Raji (cell line): Measurements from ENCODE around the gene FAM221B.

Experiments used
- POLR2A ChIP-seq: IDR thresholded peaks from 2 replicates; pipeline ENCODE4 v1.6.1; 2011; ENCODE audit warnings: low read depth, low read length, control low read depth; ENCODE audit not compliant: insufficient read depth

The FAM221B gene

DNA sequence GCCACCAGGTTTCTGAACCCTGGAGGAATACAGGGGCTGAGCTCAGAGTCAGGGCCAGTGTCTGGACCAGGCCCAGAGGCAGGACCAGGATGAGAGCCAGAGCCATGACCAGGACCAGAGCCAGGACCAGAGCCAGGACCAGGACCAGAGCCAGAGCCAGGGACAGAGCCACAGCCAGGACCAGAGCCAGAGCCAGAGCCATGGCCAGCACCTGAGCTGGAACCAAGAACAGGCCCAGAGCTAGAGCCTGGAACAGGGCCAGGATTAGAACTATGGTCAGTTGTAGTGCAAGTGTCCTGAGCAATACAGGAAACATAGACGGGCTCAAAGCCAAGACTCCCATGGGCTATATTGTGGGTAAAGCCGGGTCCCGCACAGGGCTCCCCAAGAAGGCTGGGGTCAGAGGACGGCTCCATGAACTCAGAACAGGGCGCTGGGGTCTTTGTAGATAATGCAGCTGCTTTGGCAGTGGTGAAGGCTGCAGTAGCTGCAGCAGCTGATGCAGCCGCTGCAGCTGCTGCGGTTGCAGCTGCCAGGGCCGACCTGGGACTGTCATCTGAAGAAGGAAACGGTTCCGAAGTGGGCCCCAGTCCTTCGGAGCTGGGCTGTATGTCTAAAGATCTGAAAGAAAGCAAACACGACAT is 17.0 kb downstream of the FAM221B start:
- TF ChIP-seq POLR2A: no peak

DNA sequence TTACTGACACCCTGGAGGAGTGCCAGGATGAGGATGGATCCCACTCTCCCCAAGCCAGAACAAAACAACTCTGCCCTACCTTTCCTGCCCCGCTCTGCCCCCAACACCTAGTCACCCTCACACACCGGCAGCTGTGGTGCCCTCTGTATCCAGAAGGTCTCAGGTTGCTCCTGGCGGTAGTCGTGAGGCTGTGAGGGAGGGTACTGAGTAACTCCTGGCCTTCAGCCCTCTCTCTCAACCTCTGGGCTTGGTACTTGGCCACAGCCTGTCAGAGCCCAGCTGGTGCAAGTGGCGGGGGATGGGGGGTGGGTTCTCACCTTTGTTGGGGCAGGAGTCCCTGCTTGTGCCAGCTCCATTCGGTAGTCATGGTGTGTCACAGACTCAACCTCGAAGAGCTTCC is 18.4 kb downstream of the FAM221B start:
- TF ChIP-seq POLR2A: no peak

DNA sequence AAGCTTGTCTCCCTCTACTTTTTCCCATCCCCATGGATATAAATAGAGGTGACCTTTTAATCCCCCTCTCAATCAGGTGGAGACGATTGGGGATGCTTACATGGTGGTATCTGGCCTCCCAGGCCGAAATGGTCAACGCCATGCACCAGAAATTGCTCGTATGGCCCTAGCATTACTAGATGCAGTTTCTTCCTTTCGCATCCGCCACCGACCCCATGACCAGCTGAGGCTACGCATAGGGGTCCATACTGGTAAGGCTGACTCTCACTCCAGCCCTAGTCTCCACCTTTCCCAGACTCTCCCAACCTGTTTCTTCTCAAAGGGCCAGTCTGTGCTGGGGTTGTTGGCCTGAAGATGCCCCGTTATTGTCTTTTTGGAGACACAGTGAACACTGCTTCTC is 20.1 kb downstream of the FAM221B start:
- no peak for TF ChIP-seq POLR2A

DNA sequence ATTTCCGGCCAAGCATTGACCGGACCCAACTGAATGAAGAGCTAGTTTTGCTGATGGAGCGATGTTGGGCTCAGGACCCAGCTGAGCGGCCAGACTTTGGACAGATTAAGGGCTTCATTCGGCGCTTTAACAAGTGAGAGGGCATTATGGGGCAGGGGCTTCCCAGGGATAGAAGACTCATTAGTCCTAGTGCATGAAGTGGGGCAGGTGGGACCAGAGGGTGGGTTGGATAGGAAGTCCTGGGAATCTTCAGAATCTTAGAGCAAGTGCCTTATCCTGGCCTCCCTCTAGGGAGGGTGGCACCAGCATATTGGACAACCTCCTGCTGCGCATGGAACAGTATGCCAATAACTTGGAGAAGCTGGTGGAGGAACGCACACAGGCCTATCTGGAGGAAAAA is 22.4 kb downstream of the FAM221B start:
- no peak for TF ChIP-seq POLR2A

DNA sequence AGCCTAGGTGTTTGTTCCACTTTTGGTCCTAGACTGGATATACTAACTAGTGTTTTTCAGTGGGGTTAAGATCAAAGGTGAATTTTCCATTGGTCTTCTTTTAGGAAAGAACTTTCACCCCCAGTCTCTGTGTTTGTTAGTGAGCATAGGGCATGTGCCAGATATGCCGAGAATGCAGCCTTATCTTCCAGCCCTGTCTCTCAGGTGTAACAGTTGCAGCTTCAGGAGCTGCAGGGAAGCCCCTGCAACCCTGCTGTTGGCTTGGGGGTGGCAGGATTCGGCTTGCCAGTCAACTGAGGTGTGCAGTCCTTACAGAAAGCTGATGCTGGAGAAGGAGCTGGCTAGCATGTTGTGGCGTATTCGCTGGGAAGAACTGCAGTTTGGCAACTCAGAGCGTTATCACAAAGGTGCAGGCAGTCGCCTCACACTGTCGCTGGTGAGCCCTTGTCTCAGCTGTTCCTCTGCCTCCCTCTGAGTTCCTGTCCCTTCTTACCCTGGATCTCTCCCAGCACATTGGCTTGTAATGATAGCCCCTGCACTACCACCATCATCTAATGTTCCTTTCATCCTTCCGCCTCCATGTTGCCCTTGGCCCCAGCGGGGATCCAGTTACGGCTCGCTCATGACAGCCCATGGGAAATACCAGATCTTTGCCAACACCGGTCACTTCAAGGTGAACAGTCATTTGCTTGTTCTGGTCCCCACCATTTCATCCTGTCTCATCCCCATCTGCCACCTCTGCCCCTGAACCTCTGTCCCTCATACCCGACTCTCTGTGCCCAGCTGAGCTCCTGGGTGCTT is 27.0 kb downstream of the FAM221B start:
- no peak for TF ChIP-seq POLR2A

DNA sequence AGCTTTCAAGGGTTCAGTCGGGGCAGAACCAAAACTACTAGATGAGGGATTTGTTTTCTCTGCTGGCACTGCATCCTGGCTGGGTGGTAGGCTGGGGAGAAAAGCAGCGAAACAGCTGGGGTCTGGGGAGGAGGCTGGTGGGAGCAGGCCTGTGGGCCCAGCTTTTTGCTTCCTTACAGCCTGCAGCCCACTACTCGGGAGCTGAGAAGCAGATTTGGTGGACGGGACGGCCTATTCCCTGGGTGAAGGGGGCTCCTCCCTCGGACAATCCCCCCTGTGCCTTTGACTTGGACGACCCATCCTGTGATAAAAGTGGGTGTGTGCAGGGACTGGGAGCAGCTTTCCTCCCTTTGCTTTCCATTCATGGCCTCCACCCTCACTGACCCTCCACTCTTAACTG is 28.0 kb downstream of the FAM221B start:
- TF ChIP-seq POLR2A: no peak

DNA sequence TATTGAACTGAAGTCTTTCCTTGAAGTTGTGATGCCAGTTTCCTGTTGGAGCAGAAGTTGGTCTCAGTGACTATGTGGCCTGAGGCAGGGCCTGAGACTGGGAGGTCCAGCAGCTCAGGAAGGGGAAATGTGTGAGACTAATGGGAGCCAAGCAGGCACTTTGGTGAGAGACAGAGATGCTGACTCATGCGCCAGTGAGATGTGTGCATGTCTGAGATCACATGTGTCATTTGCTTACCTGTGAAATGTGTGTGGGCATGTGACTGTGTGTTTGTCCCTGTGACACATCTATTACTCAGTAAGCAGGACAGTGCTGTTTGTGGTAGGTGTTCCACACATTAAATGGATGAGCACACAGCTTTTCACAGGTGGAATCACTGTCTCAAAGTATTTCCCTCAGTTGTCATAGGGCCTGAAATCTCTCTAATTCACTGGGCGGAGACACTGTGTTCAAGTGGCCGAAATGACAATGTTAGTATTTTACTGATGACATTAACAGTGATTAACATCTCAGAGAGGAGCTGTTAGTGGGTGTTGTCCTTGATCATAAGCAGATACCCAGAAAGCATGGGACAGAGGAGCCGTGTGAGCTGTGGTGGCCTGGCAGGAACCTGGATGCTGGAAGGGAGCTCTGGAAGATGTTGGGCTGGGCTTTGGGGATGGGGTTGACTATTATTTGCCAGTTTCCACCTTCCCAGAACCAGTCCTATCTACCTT is 29.7 kb downstream of the FAM221B start:
- TF ChIP-seq POLR2A: no peak

DNA sequence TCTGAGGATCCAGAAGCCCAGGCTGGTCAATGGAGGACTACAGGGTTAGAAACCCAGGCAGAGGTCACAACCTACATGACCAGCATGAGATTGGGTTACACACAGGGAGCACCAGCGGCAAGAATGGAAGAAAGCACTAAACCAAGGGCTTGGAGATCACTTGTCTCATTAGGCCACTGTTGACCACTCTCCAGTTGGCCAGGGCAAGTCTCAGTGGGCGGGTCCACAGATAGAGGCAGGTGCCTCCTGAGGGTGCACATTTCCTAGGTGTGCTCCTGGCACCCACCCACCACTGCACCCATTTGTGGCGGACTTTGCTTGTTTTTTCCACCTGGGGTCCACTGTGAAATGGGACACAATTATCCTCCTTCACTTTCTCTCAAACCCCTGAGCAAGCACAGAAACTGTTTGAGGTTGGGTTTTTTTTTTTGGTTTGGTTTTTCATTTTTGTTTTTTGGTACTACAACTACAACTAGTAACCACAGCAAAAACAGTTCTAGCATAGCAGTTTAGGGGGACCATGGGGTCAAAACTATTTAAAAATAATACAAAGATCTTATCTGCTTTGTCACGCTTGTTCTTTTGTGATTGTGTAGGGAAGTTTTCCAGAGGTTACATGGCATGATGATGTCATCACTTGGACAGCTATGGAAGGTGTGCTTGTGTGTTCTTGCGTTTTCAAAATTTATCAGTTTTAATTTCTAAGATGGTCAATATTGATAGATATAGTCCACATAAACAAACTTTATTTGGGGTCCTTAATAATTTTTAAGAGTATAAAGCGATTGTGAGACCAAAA is 31.0 kb downstream of the FAM221B start:
- no peak for TF ChIP-seq POLR2A

DNA sequence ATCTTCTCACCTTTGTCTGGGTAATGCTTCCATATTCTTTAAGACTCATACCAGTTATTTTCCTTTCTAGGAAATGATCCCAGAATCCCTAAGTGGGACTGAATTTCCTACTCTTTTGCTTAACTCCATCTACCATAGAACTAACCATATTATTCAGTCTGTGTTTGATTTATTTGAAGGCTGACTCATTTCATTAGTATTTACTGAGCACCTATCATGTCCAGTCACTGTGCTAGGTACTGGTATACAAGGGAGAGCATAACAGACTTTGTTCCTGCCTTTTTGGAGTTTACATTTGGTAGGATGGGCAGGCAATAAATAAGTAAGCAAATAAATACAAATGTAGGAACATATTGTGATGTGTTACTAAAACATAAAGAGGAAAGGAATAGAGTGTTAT is 32.8 kb downstream of the FAM221B start:
- no peak for TF ChIP-seq POLR2A

DNA sequence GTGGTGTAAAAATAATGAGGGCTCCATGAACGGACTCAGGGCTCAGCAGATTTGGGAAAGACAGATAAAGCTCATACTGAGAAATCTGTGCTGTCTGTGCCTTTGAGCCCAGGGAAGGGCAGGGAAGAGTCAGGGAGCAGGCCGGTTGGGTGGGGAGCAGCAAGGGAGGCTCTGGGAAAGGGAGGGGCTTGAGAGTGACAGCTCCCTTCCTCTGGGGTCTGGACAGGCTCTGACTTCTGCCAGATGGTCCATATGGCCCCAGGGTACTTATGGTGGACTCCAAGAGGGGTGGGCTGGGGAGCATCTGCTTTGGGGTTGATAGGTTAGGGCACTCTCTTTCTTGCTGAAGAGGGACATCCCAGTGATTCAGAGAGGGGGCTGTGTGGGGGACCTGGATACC is 35.1 kb downstream of the FAM221B start:
- TF ChIP-seq POLR2A: no peak

DNA sequence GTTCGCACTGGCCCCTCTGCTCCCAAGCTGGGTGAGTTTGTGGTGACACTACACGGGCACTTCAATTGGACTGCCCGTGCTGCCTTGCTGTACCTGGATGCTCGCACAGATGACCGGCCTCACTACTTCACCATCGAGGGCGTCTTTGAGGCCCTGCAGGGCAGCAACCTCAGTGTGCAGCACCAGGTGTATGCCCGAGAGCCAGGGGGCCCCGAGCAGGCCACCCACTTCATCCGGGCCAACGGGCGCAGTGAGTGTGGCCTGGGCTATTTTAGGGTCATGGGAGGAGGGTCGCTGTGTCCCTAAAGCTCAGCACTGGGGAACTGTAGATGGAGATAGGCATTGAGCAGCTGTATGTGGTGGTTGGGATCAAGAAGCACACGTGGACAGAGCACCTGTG is 35.7 kb downstream of the FAM221B start:
- no peak for TF ChIP-seq POLR2A

DNA sequence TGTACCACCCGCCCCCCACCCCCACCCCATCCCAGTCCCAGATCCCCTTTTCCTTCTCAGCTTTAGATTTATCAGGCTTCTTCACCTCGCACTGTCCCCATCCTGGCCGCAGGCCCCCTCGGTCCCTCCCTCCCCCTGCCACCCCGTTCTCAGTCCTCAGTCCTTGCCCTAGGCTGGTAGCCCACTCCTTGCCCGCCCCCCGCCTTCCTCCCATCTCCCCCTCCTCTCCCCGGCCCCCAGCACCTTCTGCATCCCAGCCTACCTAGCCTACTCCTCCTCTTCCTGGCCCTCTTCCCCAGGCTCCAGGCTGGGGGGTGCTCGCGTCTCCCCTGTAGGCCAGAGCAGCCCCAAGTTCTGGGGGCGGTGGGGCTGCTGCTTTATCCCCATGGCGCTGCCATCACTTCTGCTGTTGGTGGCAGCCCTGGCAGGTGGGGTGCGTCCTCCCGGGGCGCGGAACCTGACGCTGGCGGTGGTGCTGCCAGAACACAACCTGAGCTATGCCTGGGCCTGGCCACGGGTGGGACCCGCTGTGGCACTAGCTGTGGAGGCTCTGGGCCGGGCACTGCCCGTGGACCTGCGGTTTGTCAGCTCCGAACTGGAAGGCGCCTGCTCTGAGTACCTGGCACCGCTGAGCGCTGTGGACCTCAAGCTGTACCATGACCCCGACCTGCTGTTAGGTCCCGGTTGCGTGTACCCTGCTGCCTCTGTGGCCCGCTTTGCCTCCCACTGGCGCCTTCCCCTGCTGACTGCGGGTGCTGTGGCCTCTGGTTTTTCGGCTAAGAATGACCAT is 36.3 kb downstream of the FAM221B start:
- TF ChIP-seq POLR2A: no peak

DNA sequence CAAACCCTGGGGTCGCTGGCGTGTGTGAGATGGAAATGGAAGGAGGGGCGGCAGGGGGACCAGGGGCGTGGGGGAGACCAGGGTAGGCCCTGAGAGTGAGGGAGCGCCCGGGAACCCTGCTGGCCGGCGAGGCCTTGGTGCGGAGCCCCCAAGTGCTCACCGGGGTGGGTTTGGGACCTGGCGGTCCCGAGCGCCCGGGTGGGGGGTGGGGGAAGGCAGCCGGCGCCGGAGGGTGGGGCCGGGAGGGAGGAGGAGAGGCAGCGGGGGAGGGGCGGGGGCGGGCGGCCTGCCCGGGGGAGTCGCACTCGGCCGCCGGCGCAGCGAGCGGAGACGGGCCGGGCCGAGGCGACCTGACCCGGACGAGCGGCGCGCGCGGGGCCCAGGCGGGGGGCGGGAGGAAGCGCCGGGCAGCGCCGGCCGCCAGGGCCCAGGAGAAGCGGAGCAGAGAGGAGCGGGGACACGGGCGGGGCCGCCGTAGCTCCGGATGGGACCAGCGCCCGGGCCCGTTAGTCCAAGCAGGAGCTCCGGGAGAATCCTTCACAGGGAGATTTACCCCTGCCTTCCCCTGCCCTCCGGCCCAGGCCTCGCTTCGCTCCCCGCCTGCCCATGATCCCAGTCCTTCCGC is 37.1 kb downstream of the FAM221B start, which contains the start of gene NPR2:
TSS of gene NPR2 (plus strand) at position 295 of the 625 bp plus-strand sequence. CDS start 818 bp downstream, outside the sequence.
- no peak for TF ChIP-seq POLR2A

DNA sequence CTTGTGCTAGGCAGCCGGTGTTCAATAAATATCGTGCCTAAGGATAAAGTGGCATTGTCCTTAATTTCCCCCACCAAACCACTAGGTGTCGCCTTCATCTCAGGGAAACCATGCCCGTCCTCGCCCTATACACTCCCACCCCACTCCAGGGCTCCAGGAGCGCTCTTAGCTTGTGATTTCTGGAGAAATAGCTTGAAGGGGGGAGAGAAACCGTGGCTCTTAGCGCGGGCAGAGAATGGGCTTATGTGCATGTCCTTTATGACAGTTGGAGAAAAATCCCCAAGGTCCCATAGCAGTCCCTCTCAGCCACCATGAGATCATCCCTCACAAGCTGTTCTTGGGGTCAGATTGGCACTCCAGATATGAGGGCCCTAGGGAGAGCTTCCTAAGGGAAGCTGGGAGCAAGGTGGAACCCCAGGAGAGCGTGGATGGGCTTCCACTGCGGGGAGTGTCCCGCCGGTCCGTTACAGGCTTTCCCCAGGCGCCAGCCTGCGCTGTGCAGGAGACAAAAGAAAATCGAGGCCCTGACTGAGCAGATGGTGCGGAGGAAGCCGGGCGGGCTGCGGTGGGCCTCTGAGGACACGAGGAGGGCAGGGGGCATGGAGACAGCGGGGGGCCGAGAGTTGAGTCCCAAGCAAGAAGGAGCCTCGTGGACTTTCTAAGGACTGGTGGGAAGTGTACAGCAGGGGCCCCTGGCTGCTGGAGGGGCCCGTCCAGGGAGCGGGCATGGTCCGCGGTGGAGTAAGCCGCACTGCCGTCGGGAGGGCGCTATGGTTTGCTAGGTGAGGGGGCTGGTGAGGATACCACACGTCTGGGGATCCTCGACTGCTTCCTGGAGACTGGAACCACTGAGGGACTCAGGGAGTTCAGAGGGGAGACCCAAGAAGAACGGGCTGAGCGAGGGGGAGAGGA is 37.9 kb downstream of the FAM221B start:
- no peak for TF ChIP-seq POLR2A
